OCI-LY1 (cell line): ENCODE results near the gene SUMO4.

Experiments
- CTCF ChIP-seq: fragments of 200-600 bp; sonication (generic), shearing (Covaris generic); IDR thresholded peaks from 2 replicates; pipeline ENCODE4 v1.5.1; 2017; ENCODE audit warnings: mild to moderate bottlenecking, antibody characterized with exemption, low read length, moderate library complexity, mixed read lengths
- EZH2 ChIP-seq: fragments of 200-600 bp; sonication (generic), shearing (Covaris generic); IDR thresholded peaks from 2 replicates; pipeline ENCODE4 v1.8.0; 2017; ENCODE audit warnings: borderline replicate concordance, mixed run types, mild to moderate bottlenecking, antibody characterized with exemption, low read length, moderate library complexity, mixed read lengths

GRCh38 chr6:149421132-149421531, 21.1 kb downstream of the SUMO4 start:
- no peak for TF ChIP-seq CTCF
- TF ChIP-seq EZH2: no peak
